SH-SY5Y (cell line): ENCODE measurements around the gene EMCN.

Experiments
- GATA2 ChIP-seq: IDR thresholded peaks from 2 replicates; pipeline ENCODE4 v1.6.1; 2011; ENCODE audit warnings: mild to moderate bottlenecking, low read depth, low read length
- GATA3 ChIP-seq: IDR thresholded peaks from 2 replicates; pipeline ENCODE4 v1.6.1; 2011; ENCODE audit warnings: low read depth, mild to moderate bottlenecking, low read length, moderate library complexity

EMCN gene

GRCh38 chr4:100508691-100509090 is 9.1 kb downstream of the EMCN start:
- TF ChIP-seq GATA2 (no peak), GATA3 (no peak)

GRCh38 chr4:100504086-100504874 is 13.5 kb downstream of the EMCN start:
- no peak for TF ChIP-seq GATA2
- no peak for TF ChIP-seq GATA3

- no peak for TF ChIP-seq GATA2
- no peak for TF ChIP-seq GATA3
Observed at GRCh38 chr4:100497791-100498190, 20.0 kb downstream of the EMCN start.

GRCh38 chr4:100495074-100495473 is 22.7 kb downstream of the EMCN start:
- TF ChIP-seq GATA3: no peak
- TF ChIP-seq GATA2: no peak

- TF ChIP-seq GATA2 (no peak), GATA3 (no peak)
Observed at GRCh38 chr4:100494166-100494565, 23.7 kb downstream of the EMCN start.

GRCh38 chr4:100493756-100494155 is 24.1 kb downstream of the EMCN start:
- TF ChIP-seq GATA3 (no peak), GATA2 (no peak)

- TF ChIP-seq GATA3 (no peak), GATA2 (no peak)
Observed at GRCh38 chr4:100492129-100492528, 25.7 kb downstream of the EMCN start.

GRCh38 chr4:100489305-100489704 is 28.5 kb downstream of the EMCN start:
- TF ChIP-seq GATA3 (no peak), GATA2 (no peak)

GRCh38 chr4:100486496-100486895 is 31.3 kb downstream of the EMCN start:
- TF ChIP-seq GATA2 (no peak), GATA3 (no peak)

- TF ChIP-seq GATA2: no peak
- no peak for TF ChIP-seq GATA3
Observed at GRCh38 chr4:100483796-100484195, 34.0 kb downstream of the EMCN start.

GRCh38 chr4:100479971-100480370 is 37.9 kb downstream of the EMCN start:
- TF ChIP-seq GATA3 (no peak), GATA2 (no peak)

GRCh38 chr4:100469555-100469954 is 48.3 kb downstream of the EMCN start:
- TF ChIP-seq GATA3 (no peak), GATA2 (no peak)

- no peak for TF ChIP-seq GATA3
- no peak for TF ChIP-seq GATA2
Observed at GRCh38 chr4:100466501-100466900, 51.3 kb downstream of the EMCN start.

- TF ChIP-seq GATA3 (no peak), GATA2 (no peak)
Observed at GRCh38 chr4:100461807-100462605, 55.8 kb downstream of the EMCN start.

GRCh38 chr4:100450449-100450848 is 67.4 kb downstream of the EMCN start:
- TF ChIP-seq GATA3 (no peak), GATA2 (no peak)
